Measurements from ENCODE around the gene POLR2B. TPM values are rescaled to one million over a fixed set of nuclear protein-coding genes. Genes with fewer than 3 reads are reported as not detected.

Gene POLR2B
- total RNA-seq, 1 donor from 2014 or later: 55.2 TPM

- TF ChIP-seq CTCF (IDR thresholded peaks at IDR 0.05): no peak
- Mint-ChIP-seq H3K36me3 (ENCODE audit: low read depth) (peaks cover 15% of the 10 kb centered on the region), H3K27me3 (ENCODE audit: low read depth) (no peaks in the 10 kb centered on the region), H3K4me3 (ENCODE audit: unreplicated experiment) (no peak overlapping the region), H3K4me1 (ENCODE audit: low read depth) (peaks cover 12% of the 10 kb centered on the region), H3K9me3 (ENCODE audit: low read depth) (no peaks in the 10 kb centered on the region), H3K27ac (ENCODE audit: unreplicated experiment) (no peak overlapping the region)
- no peak for DNase-seq (ENCODE audit: low spot score)
These were observed 17.6 kb upstream of the POLR2B start for GRCh38 chr4:56961107-56961500.

- Mint-ChIP-seq H3K36me3 (ENCODE audit: low read depth) (peaks cover 26% of the 10 kb centered on the region), H3K4me1 (ENCODE audit: low read depth) (peaks cover 16% of the 10 kb centered on the region), H3K27ac (ENCODE audit: unreplicated experiment) (no peak overlapping the region), H3K9me3 (ENCODE audit: low read depth) (peaks cover 4% of the 10 kb centered on the region), H3K27me3 (ENCODE audit: low read depth) (no peaks in the 10 kb centered on the region), H3K4me3 (ENCODE audit: unreplicated experiment) (no peak overlapping the region)
- no peak for DNase-seq (ENCODE audit: low spot score)
- no peak for TF ChIP-seq CTCF (IDR thresholded peaks at IDR 0.05)
These were observed 7.3 kb upstream of the POLR2B start for GRCh38 chr4:56971383-56971782.

GRCh38 chr4:56972389-56972788 lies 6.3 kb upstream of the POLR2B start:
- no peaks in the 10 kb centered on the region for H3K27me3 Mint-ChIP-seq (ENCODE audit: low read depth)
- H3K27ac Mint-ChIP-seq (ENCODE audit: unreplicated experiment): no peak overlapping the region
- H3K9me3 Mint-ChIP-seq (ENCODE audit: low read depth): peaks cover 4% of the 10 kb centered on the region
- TF ChIP-seq CTCF (IDR thresholded peaks at IDR 0.05): no peak
- peaks cover 23% of the 10 kb centered on the region for H3K36me3 Mint-ChIP-seq (ENCODE audit: low read depth)
- peaks cover 19% of the 10 kb centered on the region for H3K4me1 Mint-ChIP-seq (ENCODE audit: low read depth)
- no peak overlapping the region for H3K4me3 Mint-ChIP-seq (ENCODE audit: unreplicated experiment)
- no peak for DNase-seq (ENCODE audit: low spot score)

GRCh38 chr4:56972809-56973208 lies 5.9 kb upstream of the POLR2B start:
- no peaks in the 10 kb centered on the region for H3K27me3 Mint-ChIP-seq (ENCODE audit: low read depth)
- peaks cover 21% of the 10 kb centered on the region for H3K4me1 Mint-ChIP-seq (ENCODE audit: low read depth)

GRCh38 chr4:56973336-56973735 lies 5.4 kb upstream of the POLR2B start:
- H3K27me3 Mint-ChIP-seq (ENCODE audit: low read depth): no peaks in the 10 kb centered on the region
- peaks cover 21% of the 10 kb centered on the region for H3K4me1 Mint-ChIP-seq (ENCODE audit: low read depth)
- peaks cover 23% of the 10 kb centered on the region for H3K36me3 Mint-ChIP-seq (ENCODE audit: low read depth)
- H3K27ac Mint-ChIP-seq (ENCODE audit: unreplicated experiment): no peak overlapping the region
- H3K9me3 Mint-ChIP-seq (ENCODE audit: low read depth): peaks cover 4% of the 10 kb centered on the region
- TF ChIP-seq CTCF (IDR thresholded peaks at IDR 0.05): no peak
- no peak for DNase-seq (ENCODE audit: low spot score)
- H3K4me3 Mint-ChIP-seq (ENCODE audit: unreplicated experiment): no peak overlapping the region

More at GRCh38 chr4:56972809-56973208, 5.9 kb upstream of the POLR2B start:
- Mint-ChIP-seq H3K4me3 (ENCODE audit: unreplicated experiment) (no peak overlapping the region), H3K9me3 (ENCODE audit: low read depth) (peaks cover 4% of the 10 kb centered on the region), H3K27ac (ENCODE audit: unreplicated experiment) (no peak overlapping the region), H3K36me3 (ENCODE audit: low read depth) (peaks cover 23% of the 10 kb centered on the region)
- TF ChIP-seq CTCF (IDR thresholded peaks at IDR 0.05): no peak
- DNase-seq (ENCODE audit: low spot score): no peak
